Panc1 (cell line): ENCODE data around the gene TRIM33. TPM values are rescaled to one million over a fixed set of nuclear protein-coding genes. Genes with fewer than 3 reads are reported as not detected.

ENCODE experiments used
- ATAC-seq: fragments of 200-7000 bp; cut with Tn5 transposase; 2 replicates; pipeline ENCODE4 v1.9.1; 2020; ENCODE audit warnings: mild to moderate bottlenecking, moderate library complexity
- BruUV-seq: library from RNA; stranded (reverse); fragments of 400-500 nt; replicated peaks from 2 replicates; lab custom pipeline; 2021; lab: Mats Ljungman, UMichigan
- CTCF ChIA-PET: fragments of 300-600 bp; sonication (Branson Sonifier 250); formaldehyde crosslinking; loops from one replicate; lab custom pipeline; 2022; ENCODE audit warnings: antibody characterized with exemption; lab: Charles Lee
- POLR2A ChIA-PET: fragments of 300-600 bp; sonication (Branson Sonifier 250); formaldehyde crosslinking; loops from one replicate; lab custom pipeline; 2022; ENCODE audit warnings: antibody characterized with exemption; lab: Charles Lee
- DNase-seq: peaks from one replicate; pipeline ENCODE4 v3.0.0-alpha.2; 2010; ENCODE audit warnings: low read depth, low spot score
- H3K27ac ChIP-seq: 2 replicates; pipeline ENCODE4 v1.5.1; 2011; ENCODE audit warnings: mild to moderate bottlenecking, low read length, inconsistent platforms
- H3K27me3 ChIP-seq: fragments of 200-500 bp; sonication (Bioruptor generic); 2 replicates; pipeline ENCODE4 v1.6.0; 2014; ENCODE audit warnings: low read length, inconsistent platforms; ENCODE audit not compliant: control insufficient read depth, insufficient read depth
- H3K36me3 ChIP-seq: fragments of 200-500 bp; sonication (Bioruptor generic); 2 replicates; pipeline ENCODE4 v1.5.1; 2014; ENCODE audit warnings: inconsistent platforms, mild to moderate bottlenecking, low read length, moderate library complexity; ENCODE audit not compliant: control insufficient read depth, insufficient read depth
- H3K4me1 ChIP-seq: 2 replicates; pipeline ENCODE4 v1.5.1; 2011; ENCODE audit warnings: inconsistent platforms, mild to moderate bottlenecking, low read length, moderate library complexity; ENCODE audit not compliant: control insufficient read depth, insufficient read depth
- H3K4me3 ChIP-seq, 2 experiments: 2 replicates each; pipeline ENCODE4 v1.5.1; 2011 to 2012; ENCODE audit warnings: low read depth in 2 of 2, low read length in 2 of 2, mild to moderate bottlenecking in 2 of 2, inconsistent platforms in 1 of 2, moderate library complexity in 1 of 2
- H3K9me3 ChIP-seq: fragments of 200-500 bp; sonication (Bioruptor generic); 2 replicates; pipeline ENCODE4 v1.5.1; 2014; ENCODE audit warnings: low read depth, mild to moderate bottlenecking, inconsistent platforms, low read length, moderate library complexity; ENCODE audit not compliant: control insufficient read depth, insufficient read depth
- POLR2AphosphoS5 ChIP-seq: IDR thresholded peaks from 2 replicates; pipeline ENCODE4 v1.6.1; 2012; ENCODE audit warnings: mild to moderate bottlenecking, low read depth, low read length, moderate library complexity
- REST ChIP-seq, 2 experiments: IDR thresholded peaks; 2 replicates each; pipeline ENCODE4 v1.6.1; 2011 to 2012; ENCODE audit warnings: low read depth in 2 of 2, control low read depth in 1 of 2, low read length in 1 of 2, mild to moderate bottlenecking in 1 of 2, moderate library complexity in 1 of 2; ENCODE audit not compliant: insufficient read depth in 1 of 2
- SIN3A ChIP-seq: IDR thresholded peaks from 2 replicates; pipeline ENCODE4 v1.6.1; 2012; ENCODE audit warnings: low read depth, mild to moderate bottlenecking, low read length, moderate library complexity, borderline replicate concordance; ENCODE audit not compliant: insufficient read depth
- TCF7L2 ChIP-seq: IDR thresholded peaks from 2 replicates; pipeline ENCODE4 v1.6.1; 2011; ENCODE audit warnings: mild to moderate bottlenecking, low read depth, low read length, inconsistent platforms
- in situ Hi-C: cut with HindIII; loops from 2 replicates; pipeline ENCODE4 v1.10.0; 2016; ENCODE audit warnings: low sequenced_read_pairs, low pct_unique_long_range_greater_than_20kb
- intact Hi-C: fragments of 100-400 bp; cut with micrococcal nuclease; formaldehyde crosslinking; loops from one replicate; pipeline ENCODE4 v1.10.0; 2022; ENCODE audit not compliant: unreplicated experiment
- total RNA-seq: library from RNA; stranded (reverse); gene quantifications from one replicate; pipeline ENCODE4 v1.2.1, GENCODE V29; 2021; ENCODE audit not compliant: unreplicated experiment
- TF ChIP-seq, protein P1 (sequence below): fragments of 450-650 bp; IDR thresholded peaks from 2 replicates; pipeline ENCODE4 v1.5.1; 2017; ENCODE audit warnings: mild to moderate bottlenecking

Gene TRIM33
- total RNA-seq, 1 experiment from 2014 or later, result 22.2 TPM

DNA sequence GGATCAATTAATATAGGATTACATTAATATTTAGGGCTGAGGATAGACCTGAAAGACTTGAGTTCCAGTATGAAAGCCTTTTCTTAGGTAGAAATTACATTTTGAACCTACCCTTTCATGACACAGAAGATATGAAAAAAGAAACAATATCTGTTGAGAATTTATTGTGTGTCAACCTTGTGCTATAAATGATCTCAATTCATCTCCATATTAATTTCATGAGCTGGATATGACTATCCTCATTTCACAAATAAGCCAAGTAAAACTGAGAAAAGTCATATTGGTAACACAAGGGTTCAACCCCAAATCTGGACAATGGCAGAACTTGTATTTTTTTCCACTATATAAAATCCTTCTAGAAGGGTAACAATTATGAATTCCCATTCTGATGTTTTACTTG, 120.0 kb downstream of the TRIM33 start:
- CTCF ChIA-PET, result no interaction called here
- in situ Hi-C loops, result no loop called here
- H3K27me3 ChIP-seq, result no peaks in the 10 kb centered on the region

DNA sequence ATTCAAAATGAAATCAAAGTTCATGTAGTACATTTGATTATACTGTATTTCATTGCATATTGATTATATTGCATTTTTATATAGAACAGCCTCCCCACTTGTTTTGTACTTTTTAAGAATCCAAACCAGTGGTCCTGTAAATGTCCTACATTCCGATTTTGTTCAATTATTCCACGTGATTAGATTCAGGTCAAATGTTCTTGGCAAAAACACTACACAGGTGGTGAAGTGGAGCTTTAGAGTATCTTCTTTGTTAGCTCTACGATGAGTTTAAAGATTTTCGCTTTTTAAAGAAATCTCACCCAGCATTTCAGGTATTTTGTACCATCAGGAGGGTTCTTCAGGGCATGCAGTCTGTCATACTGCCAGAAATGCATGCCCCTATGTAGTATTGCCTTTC, 120.6 kb downstream of the TRIM33 start:
- H3K4me3 ChIP-seq, result no peak overlapping the region
- no peaks in the 10 kb centered on the region for H3K9me3 ChIP-seq
- peaks cover 2% of the 10 kb centered on the region; the same call in 1 of the 2 replicates for H3K36me3 ChIP-seq
- TF ChIP-seq TCF7L2, result no peak
- no peak for TF ChIP-seq POLR2AphosphoS5
- TF ChIP-seq, protein P1, sequence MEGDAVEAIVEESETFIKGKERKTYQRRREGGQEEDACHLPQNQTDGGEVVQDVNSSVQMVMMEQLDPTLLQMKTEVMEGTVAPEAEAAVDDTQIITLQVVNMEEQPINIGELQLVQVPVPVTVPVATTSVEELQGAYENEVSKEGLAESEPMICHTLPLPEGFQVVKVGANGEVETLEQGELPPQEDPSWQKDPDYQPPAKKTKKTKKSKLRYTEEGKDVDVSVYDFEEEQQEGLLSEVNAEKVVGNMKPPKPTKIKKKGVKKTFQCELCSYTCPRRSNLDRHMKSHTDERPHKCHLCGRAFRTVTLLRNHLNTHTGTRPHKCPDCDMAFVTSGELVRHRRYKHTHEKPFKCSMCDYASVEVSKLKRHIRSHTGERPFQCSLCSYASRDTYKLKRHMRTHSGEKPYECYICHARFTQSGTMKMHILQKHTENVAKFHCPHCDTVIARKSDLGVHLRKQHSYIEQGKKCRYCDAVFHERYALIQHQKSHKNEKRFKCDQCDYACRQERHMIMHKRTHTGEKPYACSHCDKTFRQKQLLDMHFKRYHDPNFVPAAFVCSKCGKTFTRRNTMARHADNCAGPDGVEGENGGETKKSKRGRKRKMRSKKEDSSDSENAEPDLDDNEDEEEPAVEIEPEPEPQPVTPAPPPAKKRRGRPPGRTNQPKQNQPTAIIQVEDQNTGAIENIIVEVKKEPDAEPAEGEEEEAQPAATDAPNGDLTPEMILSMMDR, result no peak
- TF ChIP-seq REST (IDR thresholded peaks at IDR 0.05; ENCODE audit: insufficient read depth in 1 of 2, low read depth in 2 of 2, low read length in 1 of 2), result no peak
- TF ChIP-seq SIN3A, result no peak
- POLR2A ChIA-PET, result no interaction called here
- H3K4me1 ChIP-seq, result no peaks in the 10 kb centered on the region
- DNase-seq (no peak), ATAC-seq (no peak)
- in situ Hi-C loops (no loop called here), intact Hi-C loops (no loop called here)
- H3K27me3 ChIP-seq, result no peaks in the 10 kb centered on the region
- no peak overlapping the region for H3K27ac ChIP-seq
- no TSS peak for BruUV-seq
- CTCF ChIA-PET, result no interaction called here

More for the DNA sequence above, 120.0 kb downstream of the TRIM33 start:
- H3K27ac ChIP-seq, result no peak overlapping the region
- H3K36me3 ChIP-seq, result peaks cover 6% of the 10 kb centered on the region; the same call in 1 of the 2 replicates
- H3K4me1 ChIP-seq, result no peaks in the 10 kb centered on the region
- BruUV-seq, result no TSS peak
- no peak overlapping the region for H3K4me3 ChIP-seq
- ATAC-seq (no peak), DNase-seq (no peak)
- H3K9me3 ChIP-seq, result no peaks in the 10 kb centered on the region
- POLR2A ChIA-PET, result no interaction called here
- TF ChIP-seq POLR2AphosphoS5 (no peak), SIN3A (no peak), REST (IDR thresholded peaks at IDR 0.05; ENCODE audit: insufficient read depth in 1 of 2, low read depth in 2 of 2, low read length in 1 of 2) (no peak), TCF7L2 (no peak)
- TF ChIP-seq, protein P1, result no peak
- intact Hi-C loops, result no loop called here
